Pulmonary artery endothelial cell (primary cell): Measurements from ENCODE around the gene ZBED3. TPM values are rescaled to one million over a fixed set of nuclear protein-coding genes. Genes with fewer than 3 reads are reported as not detected.

Source experiments
- DNase-seq: peaks from one replicate; pipeline ENCODE4 v3.0.0-alpha.2; 2011; ENCODE audit warnings: low read depth, low spot score
- total RNA-seq: library from RNA; depleted of rRNA; stranded (reverse); fragments of >200 nt; gene quantifications from 2 replicates; pipeline ENCODE4 v1.2.3, GENCODE V29; 2014

The ZBED3 gene
- total RNA-seq, 1 donor from 2014 or later: 3.6 TPM

DNA sequence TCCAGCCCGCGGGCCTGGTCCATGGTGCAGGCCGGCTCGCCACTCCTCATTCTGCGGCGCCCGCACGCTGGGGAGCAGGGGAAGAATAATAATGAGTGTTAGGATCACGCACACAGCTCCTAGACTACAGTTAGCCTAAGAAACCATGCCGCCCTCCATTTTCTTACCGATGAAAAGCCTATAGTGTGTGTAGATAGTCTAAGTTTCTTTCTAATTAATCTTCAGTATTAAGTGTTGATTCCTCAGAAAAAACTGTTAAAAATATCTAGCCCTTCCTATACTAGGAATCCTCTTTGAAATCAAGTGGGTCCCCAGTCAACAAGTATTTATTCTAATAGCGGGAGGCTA, 9.3 kb downstream of the ZBED3 start:
- no peak for DNase-seq

DNA sequence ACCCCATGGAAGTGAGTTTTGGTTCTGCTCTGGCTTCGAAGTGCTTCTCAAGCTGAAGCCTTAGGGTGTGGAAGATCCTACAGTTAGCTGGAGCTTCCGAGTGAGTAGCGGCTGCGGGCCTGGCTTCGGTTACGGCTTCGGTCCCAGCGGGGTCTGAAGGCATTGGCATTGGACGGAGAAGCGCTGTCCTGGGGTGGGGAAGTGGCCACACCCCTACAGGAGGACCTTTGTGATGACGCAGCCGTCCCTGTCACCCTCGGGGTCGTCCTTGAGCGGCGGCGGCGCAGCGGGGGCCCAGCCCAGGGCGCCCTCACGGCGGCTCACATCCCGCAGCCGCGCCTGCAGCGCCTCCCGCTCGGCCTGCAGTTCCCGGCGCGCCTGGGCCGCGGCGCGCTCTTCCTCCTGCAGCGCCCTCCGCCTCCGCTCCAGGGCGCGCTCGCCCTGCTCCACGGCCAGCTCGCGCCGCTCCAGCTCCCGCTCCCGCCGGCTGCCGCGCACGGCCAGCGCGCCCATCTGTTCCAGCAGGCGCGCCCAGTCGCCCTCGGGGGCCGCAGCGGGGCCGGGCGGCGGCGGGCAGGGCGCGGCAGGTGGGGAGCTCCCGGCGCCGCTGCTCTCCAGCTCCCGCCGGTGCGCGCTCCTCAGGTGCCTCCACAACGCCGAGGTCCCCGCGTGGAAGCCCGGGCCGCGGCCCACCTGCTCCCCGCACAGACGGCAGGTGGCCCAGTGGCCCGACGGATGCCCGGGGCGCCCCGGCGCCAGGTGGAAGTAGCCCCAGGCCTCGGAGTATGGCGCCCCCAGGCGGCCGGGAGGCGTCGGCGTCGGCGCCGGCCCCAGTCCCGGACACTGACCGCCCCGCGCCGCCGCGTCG, 9.9 kb downstream of the ZBED3 start:
- no peak for DNase-seq

DNA sequence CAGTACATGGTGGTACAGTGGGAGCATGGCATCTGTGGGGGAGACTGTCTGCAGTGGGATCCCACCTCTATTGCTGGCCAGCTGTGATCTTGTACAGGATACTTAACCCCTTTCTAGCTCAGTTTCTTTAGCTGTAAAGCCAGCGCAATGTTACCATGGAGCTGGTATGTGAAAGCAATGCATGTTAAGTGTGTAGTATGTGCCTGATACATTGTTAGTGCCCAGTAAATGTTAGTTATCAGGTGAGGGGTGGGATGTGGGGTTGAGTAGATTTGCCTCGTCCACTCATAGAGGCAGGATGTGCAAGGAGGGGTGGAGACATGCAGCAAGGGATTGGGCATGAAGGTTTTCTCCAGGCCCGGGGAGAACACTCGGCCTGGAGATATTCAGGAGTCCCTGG, 12.3 kb downstream of the ZBED3 start:
- DNase-seq: no peak

DNA sequence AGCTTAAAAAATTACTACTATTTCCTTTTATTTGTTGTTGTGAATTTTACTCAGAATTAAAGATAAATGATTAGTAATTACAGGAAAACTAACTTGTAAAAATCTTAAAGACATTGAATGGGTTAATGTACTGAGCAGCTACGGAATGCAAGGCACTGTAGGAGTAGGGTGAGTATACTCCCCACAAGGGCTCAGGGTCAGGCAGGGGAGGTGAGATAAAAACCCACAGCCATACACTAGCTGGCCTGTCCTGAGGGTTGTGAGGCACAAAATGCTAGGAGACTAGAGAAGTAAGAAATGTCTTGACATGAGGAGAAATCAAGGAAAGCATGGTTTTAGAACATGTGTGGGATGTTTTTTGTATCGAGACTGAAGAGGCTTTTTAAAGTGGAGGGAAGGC, 13.4 kb downstream of the ZBED3 start:
- DNase-seq: no peak

DNA sequence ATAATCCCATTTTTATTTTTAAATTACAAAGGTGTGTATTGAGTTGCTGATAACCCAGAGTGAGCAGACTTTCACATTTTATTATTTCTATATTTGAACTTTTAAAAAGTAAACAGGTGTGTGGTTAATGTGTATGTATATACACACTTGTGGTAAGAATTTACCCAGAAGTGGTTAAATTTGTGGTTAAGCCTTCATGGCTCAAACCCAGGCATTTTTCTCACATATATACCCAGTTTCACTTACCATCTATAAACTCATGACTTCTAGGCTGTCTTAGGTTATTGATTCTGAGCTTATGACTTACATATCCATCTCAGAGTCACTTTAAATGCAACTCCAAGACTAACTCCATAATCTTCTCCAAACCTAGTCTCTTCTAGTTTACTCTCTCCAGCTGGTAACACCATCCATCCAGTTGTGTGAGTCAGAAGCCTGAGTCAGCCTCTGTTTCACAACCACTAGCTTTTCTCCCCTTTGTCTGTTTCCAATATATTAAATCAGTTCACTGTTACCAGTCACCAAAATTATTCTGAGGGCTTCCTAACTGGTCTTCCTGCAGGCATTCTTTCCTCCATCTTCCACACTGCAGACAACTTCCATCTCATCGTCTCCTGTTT, 20.2 kb downstream of the ZBED3 start:
- DNase-seq: no peak

DNA sequence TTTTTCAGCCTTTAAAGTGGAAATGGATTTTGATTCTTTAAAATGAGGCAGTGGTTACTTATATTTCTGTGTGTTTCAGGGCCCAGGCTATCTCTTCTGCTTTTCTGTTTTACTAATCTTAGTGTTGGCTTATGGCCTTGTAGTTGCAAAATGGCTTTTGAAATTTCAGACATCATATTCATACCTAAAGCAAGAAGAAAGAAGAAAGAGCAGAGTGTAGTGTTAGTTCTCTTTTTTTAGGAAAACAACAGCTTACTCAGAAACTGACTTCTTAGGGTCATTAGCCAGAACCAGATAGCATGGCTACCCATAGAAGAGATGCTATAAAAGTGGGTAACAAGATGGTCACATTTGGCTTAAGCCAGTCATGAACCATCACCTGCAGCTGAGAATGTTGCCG, 20.9 kb downstream of the ZBED3 start:
- no peak for DNase-seq

DNA sequence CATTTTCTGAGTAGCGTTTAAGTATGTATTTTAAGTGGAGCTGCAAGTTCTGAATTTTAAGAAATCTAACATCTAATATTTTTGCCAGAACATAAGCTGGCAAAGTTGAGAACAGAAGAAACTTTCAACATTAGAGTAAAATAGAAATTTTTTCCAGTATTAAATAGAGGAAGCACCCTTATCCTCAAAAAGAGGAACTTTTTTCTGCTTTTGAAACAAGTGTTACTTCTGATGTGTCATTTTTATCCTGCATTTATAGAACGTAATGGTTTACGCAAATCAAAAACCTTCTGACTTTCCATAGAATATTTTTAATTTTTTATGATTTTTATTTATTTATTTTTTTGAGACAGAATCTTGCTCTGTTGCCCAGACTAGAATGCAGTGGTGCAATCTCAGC, 21.8 kb downstream of the ZBED3 start:
- DNase-seq: no peak

DNA sequence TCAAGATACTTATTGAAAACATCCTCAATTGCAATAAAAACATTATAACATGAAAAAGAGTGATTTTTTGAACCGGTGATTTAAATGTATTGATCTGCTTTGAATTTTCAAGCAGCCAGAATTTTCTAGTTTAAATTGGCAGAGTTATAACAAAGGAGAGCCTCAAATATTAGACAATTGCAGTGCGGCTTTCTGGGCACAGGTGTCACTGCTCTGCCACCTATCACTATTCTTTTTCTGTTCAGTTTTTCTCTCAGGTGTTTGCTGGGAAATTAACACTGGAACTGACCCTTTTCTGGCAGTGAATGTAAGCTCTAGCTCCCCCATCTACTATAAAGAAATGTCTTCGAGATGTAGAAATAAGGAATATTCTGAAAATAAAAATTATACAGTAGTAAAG, 23.0 kb downstream of the ZBED3 start:
- DNase-seq: no peak

DNA sequence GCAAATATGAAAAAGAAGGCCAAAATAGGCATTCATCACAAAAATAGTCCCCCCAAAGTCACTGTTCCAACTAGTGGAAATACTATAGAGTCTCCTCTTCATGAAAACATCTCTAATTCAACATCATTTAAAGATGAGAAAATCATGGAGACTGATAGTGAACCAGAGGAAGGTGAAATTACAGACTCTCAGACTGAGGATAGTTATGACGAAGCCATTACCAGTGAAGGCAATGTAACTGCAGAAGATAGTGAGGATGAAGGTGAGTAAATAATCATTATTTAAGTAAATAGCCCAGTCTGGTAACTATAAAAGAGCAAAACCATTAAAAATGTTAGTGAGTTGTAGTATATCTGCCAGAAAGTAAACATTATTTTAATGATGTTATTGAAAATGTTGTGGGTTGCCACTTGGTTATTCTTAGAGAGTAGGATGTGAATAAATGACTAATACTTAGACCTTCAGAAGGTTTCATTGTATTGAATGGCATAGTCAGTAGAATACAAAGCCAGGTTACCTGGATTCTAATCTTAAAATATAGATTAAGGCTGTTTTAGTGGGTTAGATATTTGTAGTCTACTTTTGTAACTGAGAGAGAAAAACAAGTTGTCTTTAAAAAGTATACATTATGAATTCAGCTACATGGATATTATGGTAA, 40.5 kb downstream of the ZBED3 start:
- no peak for DNase-seq

DNA sequence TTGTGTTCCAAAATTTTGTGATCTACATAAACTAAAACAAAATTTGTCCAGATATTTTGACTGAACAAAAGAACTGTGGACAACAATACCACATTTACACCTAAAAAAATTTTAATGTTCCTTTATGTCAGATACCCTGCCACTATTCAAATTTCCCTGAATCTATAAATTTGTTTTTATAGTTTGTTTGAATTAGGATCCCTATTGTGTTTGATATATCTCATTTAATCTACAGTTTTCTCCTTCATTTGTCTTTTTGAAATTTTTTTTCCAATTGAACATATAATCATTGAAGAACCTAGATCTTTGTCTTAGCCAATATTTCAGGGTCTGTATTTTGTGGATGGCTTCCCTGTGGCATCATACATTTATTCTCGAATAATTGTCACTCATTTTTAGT, 51.1 kb downstream of the ZBED3 start:
- no peak for DNase-seq

DNA sequence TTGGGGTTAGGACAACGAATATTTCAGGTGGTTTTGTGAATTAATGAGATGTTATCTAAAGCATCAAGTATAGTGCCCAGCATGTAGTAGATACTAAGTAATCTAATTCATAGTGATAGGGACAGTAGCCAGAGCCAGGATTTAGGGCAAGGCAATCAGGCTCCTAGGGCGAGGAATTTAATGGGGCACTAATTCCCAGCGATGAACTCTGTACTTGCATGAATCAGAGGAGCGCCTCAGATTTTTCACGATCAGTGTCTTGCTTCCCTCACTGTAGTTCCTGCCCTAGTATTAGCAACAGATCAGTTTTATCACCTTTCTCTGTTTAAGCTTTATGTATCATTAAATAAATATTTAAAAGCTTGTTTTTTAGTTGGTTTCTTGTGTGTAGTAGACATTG, 53.7 kb downstream of the ZBED3 start:
- DNase-seq: no peak

DNA sequence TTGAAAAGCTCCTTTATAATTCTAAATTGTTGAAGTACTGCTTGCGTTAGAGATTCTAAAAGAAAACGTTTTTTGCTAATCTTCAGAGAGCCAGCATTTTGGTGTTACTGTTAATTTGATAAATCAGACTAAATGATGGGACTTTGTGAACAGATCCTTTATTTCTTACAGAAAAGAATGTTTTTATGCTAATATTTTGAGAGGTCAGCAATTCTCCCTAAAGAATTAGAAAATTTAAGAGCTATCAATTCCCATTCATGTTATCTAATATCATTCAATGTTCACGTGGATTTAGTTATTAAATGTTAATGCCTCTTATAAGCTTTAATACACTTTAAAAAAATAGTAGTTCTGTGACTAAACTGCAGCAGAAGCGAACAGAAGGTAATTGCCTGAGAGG, 54.5 kb downstream of the ZBED3 start:
- DNase-seq: no peak

DNA sequence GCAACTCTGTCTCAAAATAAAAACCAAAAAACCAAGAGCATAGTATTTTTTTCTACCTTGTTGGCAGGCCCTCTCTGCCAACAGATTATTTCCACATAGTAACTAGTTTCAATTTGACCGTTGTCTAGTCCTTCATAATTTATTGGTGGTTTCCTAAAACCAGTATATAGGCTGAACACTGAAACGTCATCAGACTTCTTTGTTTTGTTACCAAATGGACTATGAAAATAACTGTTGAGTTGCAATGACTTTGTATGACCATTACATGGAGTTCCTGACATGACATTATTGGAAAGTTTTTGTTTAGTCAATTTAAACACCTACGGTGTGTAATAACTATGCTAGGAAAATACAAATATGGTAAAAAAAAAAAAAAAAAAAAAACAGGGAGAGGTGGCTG, 55.2 kb downstream of the ZBED3 start:
- no peak for DNase-seq

DNA sequence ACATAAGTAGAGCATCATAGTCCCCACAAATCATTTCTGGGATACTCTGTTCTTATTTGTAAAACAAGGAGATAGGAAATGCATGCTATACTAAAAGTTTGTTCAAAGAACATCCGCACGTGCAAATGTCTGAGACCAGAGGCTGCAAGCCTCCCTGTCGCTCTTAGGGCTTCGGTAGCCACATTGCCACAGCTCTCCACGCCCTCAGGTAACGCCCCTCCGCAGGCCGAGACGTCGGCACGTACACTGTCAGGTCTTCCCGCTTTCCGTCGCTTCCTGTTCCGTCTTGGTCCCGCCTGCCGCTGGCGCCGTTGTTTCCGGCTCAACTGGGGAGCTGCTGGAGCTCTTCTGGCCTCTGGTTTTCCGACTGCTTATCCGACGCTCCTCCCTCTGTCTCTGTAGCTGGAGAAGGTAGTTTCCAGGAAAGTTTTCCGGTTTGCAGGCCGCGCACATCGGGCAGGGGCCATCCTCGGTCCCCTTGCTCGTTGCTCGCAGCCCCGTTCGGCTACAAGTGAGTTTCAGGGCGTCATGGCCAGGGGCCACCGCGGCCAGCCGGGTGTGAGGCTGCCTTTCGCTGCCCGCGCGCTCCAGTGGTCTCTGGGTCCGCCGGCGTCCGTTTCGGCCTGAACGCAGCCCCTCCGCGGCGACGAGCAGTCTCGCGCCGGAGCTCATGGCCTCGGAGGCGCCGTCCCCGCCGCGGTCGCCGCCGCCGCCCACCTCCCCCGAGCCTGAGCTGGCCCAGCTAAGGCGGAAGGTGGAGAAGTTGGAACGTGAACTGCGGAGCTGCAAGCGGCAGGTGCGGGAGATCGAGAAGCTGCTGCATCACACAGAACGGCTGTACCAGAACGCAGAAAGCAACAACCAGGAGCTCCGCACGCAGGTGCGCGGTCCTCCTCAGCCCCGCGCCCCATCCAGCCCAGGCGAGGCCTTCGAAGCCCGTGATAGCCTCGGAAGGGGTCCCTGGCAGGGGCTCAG, 56.7 kb downstream of the ZBED3 start, which contains the start of gene AGGF1:
TSS of gene AGGF1 (plus strand) at position 308 of the 975 bp plus-strand sequence. CDS start at position 671, 363 bp downstream.
- DNase-seq: peak; percentile 80

DNA sequence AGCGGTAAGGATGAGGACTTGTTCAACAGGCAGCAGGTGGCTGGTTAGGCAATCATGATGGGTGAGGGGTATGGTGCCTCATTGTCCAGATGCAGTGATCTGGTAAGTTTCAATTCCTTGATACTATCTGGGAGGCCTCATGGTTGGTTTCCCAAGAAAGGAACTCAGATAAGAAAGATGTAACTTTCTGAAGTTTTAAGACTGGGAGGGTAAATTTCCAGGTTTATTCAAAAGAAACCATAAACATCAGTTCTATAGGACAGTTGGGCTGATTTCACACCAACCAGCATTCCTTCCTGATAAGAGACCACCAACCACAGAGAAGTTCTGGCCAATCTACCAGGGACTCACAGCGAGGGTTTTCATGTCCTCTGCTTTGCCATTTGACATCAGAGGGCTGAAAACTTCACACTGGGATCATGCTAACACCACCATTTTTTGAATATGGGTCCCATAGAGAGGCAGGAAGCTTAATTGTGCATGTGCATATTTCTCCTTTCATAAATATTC, 57.7 kb downstream of the ZBED3 start:
- DNase-seq: no peak

DNA sequence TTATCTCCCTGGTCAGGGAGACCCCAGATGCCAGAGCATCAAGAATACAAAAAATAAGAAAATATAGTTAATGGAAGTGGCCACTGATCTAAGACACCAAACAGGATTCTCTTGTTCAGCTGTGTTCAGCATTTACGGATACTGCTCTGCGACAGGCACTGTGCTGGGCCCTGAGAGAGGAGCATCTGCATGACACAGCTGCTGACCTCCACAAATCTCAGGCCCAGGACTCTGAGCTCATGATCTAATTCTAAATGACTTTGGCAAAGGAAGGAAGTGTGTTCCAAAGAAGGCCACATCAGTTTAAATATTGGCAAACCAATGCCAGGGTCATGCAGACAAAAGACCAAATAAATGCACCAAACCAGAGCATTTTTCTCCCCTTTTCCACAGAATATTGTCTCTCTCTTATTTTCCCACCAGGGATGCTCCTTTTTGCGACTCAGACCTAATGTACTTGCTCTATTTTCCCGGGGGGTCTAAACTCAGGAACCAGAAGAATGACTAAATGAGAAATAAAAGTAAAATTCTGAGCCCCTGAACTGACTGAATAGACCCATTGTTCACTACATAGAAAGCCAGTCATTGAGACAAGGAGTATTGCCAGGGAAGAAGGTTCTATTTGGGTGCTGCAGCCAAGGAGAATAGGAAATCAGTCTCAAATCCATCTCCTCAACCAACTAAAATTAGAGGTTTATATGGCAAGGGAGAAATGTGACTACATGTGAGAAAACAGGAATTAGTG, 58.3 kb downstream of the ZBED3 start:
- no peak for DNase-seq

DNA sequence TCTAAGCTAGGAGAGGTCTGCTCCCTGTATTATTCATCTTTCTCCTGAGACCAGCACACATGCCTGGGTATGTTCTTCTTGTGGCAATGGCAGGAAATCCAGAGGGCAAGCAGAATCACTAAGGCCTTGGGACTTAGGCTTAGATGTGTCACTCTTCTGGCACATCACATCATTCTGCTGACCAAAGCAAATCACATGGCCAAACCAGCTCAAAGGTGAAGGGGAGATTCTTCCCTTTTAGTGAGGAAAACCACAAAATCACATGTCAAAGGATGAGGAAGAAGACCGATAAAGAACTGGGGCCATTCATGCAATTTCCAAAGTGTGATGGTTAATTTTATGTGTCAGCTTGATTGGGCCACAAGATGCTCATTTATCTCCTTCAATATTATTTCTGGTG, 62.6 kb downstream of the ZBED3 start:
- no peak for DNase-seq

DNA sequence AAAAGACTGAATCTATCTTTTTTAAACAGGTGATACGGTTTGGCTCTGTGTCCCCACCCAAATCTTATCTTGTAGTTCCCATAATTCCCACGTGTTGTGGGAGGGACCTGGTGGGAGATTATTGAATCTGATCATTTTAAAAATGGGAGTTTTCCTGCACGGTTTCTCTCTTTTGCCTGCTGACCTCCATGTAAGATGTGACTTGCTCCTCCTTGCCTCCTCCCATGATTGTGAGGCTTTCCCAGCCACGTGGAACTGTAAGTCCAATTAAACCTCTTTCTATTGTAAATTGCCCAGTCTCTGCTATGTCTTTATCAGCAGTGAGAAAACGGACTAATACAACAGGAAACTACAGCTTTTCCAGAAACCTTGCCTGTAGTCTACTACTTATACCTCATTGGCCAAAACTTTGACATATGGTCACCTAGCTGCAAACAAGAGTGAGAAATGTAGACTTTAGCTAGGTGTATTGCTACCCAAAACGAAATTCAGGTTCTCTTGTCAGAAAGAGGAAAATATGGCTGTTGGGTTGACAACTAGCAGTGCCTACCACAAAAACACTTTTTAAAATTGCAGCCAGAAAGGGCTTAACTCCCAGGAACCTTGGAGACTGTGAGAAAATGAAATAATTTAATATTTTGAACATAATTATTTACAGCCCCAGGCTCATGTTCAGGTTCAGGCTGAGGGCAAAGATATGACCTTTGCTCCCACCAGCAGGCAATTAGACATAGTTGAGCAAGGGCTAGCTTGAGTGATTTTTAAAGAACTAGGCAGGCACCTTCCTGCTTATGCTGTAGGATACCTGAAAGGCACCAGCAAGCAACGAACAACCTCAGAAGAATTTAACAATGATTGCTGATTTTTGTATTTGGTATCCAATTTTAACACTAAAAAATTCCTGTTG, 64.3 kb downstream of the ZBED3 start:
- no peak for DNase-seq
